Stimulated activated CD8-positive, alpha-beta memory T cell treated with anti-CD3 and anti-CD28 coated beads, Interleukin-2, amount 100 ng/mL, for 1 hour (primary cell): ENCODE data around the gene MICA.
A peak's percentile ranks its signal among the peaks of the same experiment; 100 is the strongest.

ENCODE experiments used
- DNase-seq, 2 donors: peaks; one replicate each; pipeline ENCODE4 v3.0.0-alpha.2; 2020; ENCODE audit warnings: low read depth in 2 of 2

Gene MICA

GRCh38 chr6:31460361-31461025 is 57.1 kb downstream of the MICA start:
- DNase-seq, result no peak

GRCh38 chr6:31462026-31462963 is 58.9 kb downstream of the MICA start:
- DNase-seq, result no peak

GRCh38 chr6:31462964-31463870 is 59.8 kb downstream of the MICA start:
- peak; percentile 81 to 82 for DNase-seq

GRCh38 chr6:31464252-31465184 is 61.1 kb downstream of the MICA start:
- no peak for DNase-seq
